ENCODE measurements around the gene TLE6. TPM values are rescaled to one million over a fixed set of nuclear protein-coding genes. Genes with fewer than 3 reads are reported as not detected.
A peak's percentile ranks its signal among the peaks of the same experiment; 100 is the strongest.

The TLE6 gene
- total and polyA plus RNA-seq, 2 of the 13 experiments (the other 11 are each of a cell fraction or from before 2014, with no cell fraction given): 0.24 to 5.5 TPM

DNA sequence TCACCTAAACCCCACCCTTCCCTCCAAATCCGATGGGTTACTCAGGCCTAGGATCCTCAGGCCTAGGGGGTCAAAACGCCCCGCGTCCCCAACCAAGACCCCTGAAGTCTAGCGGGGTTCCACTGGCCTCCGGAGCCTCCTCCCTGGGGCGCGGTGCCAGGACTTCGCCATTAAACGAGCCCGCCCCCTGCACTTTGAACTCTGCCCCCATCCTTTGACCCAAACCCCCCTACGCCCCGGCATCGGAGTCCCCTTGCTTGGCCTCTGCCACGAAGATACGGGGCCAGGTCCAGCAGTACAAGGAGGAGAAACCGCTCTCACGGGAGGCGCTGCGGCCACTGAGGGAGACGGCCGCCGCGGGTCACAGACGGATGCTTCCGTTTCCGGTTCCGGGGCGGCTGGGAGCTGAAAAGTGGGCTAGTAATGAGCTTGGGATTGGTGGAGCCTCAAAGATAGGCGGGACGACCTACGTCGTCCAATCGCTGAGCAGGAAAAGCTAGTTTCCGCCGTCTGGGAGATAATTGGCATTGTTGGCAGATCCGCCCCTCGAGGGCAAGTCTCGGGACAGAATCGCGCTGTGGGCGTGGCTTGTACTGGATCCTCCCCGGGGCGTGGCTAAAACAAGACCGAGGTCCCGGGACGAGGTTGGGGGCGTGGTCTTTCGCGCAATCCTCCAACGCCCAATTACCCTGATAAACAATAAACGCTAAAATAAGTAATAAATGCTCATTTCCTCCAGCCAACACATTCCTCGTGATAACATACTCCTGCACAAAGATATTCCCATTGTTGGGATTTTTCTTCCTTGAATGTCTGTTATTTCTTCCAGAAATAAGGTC lies 26.9 kb upstream of the TLE6 start (continued):
- TF ChIP-seq ZNF883 (CRISPR knock-in tag; IDR thresholded peaks at IDR 0.05; ENCODE audit: not compliant biosample characterization) (peak; percentile 83), FOXA3 (CRISPR knock-in tag; IDR thresholded peaks at IDR 0.05) (no peak), SMARCC2 (IDR thresholded peaks at IDR 0.05) (no peak), MEF2D (CRISPR knock-in tag; IDR thresholded peaks at IDR 0.05) (peak; percentile 54), HDAC1 (CRISPR knock-in tag; IDR thresholded peaks at IDR 0.05) (peak; percentile 88), ZNF33B (CRISPR knock-in tag; IDR thresholded peaks at IDR 0.05) (no peak), ELF4 (CRISPR knock-in tag; IDR thresholded peaks at IDR 0.05; ENCODE audit: borderline replicate concordance) (peak; percentile 95), TBX3 (IDR thresholded peaks at IDR 0.05; ENCODE audit: borderline replicate concordance) (peak; percentile 82), NCOA1 (CRISPR knock-in tag; IDR thresholded peaks at IDR 0.05) (no peak), ATF7 (IDR thresholded peaks at IDR 0.05) (no peak), ATF7 (CRISPR knock-in tag; IDR thresholded peaks at IDR 0.05) (no peak), TEAD3 (CRISPR knock-in tag; optimal IDR thresholded peaks at IDR 0.05; ENCODE audit: borderline replicate concordance) (no peak), ZNF780A (CRISPR knock-in tag; IDR thresholded peaks at IDR 0.05) (no peak), ZNF879 (CRISPR knock-in tag; IDR thresholded peaks at IDR 0.05) (no peak), HCFC1 (IDR thresholded peaks at IDR 0.05; ENCODE audit: low read depth, low read length) (peak; percentile 55; the same call in 1 of the 2 replicates), ZFYVE20 (CRISPR knock-in tag; IDR thresholded peaks at IDR 0.05; ENCODE audit: borderline replicate concordance, low read depth) (no peak)
- TF ChIP-seq, protein P1, sequence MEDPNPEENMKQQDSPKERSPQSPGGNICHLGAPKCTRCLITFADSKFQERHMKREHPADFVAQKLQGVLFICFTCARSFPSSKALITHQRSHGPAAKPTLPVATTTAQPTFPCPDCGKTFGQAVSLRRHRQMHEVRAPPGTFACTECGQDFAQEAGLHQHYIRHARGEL (CRISPR knock-in tag; IDR thresholded peaks at IDR 0.05): 0 out of 2 replicates have a peak, but pooled peaks have one; percentile 57
- TF ChIP-seq, protein P2, sequence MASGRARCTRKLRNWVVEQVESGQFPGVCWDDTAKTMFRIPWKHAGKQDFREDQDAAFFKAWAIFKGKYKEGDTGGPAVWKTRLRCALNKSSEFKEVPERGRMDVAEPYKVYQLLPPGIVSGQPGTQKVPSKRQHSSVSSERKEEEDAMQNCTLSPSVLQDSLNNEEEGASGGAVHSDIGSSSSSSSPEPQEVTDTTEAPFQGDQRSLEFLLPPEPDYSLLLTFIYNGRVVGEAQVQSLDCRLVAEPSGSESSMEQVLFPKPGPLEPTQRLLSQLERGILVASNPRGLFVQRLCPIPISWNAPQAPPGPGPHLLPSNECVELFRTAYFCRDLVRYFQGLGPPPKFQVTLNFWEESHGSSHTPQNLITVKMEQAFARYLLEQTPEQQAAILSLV (CRISPR knock-in tag; IDR thresholded peaks at IDR 0.05; ENCODE audit: borderline replicate concordance): peak; percentile 68
- TF ChIP-seq, protein P3, sequence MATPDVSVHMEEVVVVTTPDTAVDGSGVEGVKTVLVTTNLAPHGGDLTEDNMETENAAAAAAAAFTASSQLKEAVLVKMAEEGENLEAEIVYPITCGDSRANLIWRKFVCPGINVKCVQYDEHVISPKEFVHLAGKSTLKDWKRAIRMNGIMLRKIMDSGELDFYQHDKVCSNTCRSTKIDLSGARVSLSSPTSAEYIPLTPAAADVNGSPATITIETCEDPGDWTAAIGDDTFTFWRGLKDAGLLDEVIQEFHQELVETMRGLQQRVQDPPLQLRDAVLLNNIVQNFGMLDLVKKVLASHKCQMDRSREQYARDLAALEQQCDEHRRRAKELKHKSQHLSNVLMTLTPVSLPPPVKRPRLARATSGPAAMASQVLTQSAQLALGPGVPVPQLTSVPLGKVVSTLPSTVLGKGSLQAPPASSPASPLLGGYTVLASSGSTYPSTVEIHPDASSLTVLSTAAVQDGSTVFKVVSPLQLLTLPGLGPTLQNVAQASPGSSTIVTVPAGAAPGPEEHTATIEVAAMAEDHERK (CRISPR knock-in tag; IDR thresholded peaks at IDR 0.05; ENCODE audit: low read depth): no peak
- TF ChIP-seq, protein P4, sequence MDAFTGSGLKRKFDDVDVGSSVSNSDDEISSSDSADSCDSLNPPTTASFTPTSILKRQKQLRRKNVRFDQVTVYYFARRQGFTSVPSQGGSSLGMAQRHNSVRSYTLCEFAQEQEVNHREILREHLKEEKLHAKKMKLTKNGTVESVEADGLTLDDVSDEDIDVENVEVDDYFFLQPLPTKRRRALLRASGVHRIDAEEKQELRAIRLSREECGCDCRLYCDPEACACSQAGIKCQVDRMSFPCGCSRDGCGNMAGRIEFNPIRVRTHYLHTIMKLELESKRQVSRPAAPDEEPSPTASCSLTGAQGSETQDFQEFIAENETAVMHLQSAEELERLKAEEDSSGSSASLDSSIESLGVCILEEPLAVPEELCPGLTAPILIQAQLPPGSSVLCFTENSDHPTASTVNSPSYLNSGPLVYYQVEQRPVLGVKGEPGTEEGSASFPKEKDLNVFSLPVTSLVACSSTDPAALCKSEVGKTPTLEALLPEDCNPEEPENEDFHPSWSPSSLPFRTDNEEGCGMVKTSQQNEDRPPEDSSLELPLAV (CRISPR knock-in tag; conservative IDR thresholded peaks at IDR 0.05; ENCODE audit: low read depth): no peak
- TF ChIP-seq, protein P5, sequence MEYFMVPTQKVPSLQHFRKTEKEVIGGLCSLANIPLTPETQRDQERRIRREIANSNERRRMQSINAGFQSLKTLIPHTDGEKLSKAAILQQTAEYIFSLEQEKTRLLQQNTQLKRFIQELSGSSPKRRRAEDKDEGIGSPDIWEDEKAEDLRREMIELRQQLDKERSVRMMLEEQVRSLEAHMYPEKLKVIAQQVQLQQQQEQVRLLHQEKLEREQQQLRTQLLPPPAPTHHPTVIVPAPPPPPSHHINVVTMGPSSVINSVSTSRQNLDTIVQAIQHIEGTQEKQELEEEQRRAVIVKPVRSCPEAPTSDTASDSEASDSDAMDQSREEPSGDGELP (IDR thresholded peaks at IDR 0.05; ENCODE audit: borderline replicate concordance, low read depth): peak; percentile 21; the same call in 1 of the 2 replicates
- TF ChIP-seq, protein P6, sequence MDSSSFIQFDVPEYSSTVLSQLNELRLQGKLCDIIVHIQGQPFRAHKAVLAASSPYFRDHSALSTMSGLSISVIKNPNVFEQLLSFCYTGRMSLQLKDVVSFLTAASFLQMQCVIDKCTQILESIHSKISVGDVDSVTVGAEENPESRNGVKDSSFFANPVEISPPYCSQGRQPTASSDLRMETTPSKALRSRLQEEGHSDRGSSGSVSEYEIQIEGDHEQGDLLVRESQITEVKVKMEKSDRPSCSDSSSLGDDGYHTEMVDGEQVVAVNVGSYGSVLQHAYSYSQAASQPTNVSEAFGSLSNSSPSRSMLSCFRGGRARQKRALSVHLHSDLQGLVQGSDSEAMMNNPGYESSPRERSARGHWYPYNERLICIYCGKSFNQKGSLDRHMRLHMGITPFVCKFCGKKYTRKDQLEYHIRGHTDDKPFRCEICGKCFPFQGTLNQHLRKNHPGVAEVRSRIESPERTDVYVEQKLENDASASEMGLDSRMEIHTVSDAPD (CRISPR knock-in tag; IDR thresholded peaks at IDR 0.05): no peak

Data from HepG2 (cell line).